GM19023 (cell line): ENCODE measurements around the gene XXYLT1.
"Not testable (repeated sequence)": the region's sequence is repeated elsewhere in the genome, so short reads cannot be mapped to it uniquely, and the experiment has no call there.

Experiments used
- ATAC-seq: cut with Tn5 transposase; IDR thresholded peaks from one replicate; pipeline ENCODE4 v1.9.1; 2021; ENCODE audit warnings: mild to moderate bottlenecking, moderate library complexity; ENCODE audit not compliant: unreplicated experiment

Gene XXYLT1

DNA sequence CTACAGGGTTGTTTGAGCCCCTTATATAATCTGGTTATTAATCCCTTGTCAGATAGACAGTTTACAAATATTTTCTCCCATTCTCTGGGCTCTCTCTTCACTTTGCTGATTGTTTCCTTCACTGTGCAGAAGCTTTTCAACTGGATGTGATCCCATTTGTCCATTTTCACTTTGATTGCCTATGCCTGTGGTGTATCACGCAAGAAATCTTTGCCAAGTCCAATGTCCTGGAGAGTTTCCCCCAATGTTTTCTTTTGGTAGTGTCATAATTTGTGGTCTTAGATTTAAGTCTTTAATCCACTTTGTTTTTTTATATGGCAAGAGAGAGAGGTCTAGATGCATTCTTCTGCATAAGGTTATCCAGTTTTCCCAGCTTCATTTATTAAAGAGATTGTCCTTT, 40.7 kb downstream of the XXYLT1 start:
- no peak for ATAC-seq

DNA sequence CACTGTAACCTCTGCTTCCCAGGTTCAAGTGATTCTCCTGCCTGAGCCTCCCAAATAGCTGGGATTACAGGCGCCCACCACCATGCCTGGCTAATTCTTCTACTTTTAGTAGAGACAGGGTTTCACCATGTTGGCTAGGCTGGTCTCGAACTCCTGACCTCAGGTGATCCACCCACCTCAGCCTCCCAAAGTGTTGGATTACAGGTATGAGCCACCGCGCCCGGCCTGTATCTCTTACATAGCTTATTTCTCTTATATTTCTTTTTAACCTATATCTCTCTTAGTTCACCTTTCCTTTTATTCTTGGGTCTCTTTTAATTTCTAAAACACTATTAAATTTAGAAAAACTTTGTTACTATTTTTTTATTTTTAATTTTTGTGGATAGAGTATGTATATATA, 42.1 kb downstream of the XXYLT1 start:
- ATAC-seq = not testable (repeated sequence)

DNA sequence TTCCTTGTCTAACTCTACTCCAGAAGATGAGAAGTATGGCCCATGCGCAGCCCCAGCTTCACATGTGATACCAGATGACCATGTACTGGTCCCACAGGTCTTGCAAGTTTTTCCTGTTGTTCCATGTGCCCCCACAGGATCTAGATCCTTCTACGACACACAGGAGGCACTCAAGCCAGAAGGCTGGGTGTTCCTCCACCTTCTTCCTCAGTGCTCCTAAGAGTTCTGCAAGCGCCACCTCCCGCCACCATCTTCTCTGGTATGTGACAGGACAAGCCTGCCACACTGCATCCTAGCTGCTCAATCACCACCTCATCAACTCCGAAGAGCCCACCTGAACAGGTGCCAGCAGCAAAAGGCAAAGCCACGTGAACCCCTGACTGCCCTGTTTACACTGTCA, 43.1 kb downstream of the XXYLT1 start:
- no peak for ATAC-seq

DNA sequence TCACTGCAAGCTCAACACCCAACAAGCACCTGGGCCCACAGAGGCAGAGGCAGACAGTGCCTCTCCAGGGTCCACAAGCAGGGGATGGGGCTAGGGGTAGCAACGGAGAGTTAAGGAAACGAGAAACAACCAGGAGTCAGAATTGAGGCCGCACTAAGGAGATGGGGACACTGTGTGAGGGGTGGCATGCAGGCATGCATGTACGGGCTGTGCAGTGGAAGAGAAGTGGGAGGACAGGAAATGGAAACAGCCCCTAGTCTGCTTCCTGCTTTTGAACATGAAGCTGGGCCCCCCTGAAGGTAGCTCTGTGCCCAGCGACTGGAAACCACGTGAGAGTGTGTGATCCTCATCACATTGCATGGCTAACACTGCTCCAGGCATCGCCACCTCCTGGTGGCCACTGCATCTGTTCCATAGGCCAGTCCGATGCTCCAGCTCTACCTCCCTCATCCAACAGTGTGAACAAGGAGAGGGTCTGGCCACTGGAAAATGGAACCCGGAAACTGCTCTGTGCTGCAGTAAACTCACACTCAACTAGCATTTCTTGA, 44.0 kb downstream of the XXYLT1 start:
- no peak for ATAC-seq

DNA sequence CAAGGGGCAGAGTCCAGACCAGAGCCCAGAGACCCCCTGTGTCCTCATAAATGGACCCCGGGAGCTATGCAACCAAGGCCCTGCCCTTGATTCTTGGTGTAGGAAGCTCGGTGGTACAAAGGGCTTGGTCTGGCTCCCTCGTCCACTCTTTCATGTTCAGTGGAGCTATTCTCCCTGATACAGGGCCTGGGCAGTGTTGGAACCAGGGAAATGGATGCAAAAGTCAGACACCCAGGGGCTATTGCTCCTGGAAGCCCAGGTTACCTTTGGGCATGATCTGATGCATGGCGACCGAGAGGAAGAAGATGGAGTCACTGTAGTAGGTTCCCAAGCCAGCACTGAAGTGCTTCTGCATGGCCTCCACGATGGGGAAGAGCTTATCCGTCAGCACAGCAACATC, 44.5 kb downstream of the XXYLT1 start:
- ATAC-seq = no peak

DNA sequence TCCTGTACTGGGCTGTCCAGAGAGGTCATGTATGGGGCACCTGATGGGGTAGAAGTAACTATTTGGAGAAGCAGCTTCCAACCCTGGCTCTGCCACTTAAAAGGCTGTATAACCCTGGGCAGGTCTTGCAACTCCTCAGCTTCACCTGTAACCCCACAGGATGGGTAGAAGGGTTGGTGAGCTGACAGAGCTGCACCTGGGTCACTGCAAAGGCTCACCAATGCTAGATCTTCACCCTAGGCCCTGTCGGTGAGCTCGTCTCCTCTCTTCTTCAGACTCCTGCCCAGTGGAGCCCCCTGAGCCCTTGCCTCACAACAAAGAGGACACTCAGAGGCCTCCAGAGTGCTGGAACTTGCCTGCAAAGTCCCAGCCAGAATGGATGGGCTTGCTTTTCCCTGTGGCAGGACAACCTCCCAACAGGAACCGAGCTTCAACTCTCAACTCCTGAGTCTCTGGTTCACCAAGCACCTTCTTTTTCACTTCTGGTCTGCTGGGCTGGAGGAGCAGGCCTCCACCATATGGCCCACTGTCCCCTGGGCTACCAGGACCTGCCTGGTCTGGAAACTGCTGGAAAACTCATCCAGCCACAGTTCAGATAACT, 45.9 kb downstream of the XXYLT1 start:
- ATAC-seq = no peak

DNA sequence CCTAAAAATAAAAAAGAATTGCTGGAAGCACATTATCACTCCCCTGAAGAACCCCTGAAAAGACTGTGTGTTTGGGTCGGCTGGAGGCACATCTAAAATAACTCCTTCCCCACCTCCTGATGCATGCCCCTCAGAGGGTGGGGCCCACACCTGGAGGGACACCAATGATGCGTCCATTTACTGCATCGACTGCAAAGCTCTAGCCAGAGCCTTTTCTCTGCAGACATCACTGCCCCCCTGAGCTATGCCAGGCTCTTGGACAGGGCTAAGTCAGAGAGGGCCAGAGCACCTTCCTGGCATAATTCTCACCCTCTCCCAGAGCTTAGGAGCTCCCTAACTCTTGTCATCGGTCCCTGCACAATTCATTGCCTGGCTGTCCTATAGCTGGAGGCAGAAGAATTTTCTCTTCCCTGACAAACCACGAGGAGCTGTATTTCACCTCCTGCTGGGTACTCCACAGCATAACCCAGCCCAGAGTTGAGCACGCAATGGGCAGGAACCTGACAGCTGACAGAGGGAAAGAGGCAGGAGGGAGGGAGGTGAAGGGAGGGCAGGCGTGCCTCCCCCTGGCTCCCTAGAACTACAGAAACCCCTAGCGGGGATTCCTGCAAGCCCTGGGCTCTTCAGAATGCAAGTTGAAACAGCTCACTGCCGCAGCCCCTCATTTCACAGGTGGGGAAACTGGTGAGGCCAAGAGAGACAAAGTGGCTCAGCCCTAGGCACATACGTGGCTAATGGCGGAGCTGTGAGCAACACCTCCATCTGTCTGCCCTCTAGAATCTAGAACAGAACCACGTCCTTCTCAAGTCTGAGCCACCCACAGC, 46.6 kb downstream of the XXYLT1 start:
- no peak for ATAC-seq

DNA sequence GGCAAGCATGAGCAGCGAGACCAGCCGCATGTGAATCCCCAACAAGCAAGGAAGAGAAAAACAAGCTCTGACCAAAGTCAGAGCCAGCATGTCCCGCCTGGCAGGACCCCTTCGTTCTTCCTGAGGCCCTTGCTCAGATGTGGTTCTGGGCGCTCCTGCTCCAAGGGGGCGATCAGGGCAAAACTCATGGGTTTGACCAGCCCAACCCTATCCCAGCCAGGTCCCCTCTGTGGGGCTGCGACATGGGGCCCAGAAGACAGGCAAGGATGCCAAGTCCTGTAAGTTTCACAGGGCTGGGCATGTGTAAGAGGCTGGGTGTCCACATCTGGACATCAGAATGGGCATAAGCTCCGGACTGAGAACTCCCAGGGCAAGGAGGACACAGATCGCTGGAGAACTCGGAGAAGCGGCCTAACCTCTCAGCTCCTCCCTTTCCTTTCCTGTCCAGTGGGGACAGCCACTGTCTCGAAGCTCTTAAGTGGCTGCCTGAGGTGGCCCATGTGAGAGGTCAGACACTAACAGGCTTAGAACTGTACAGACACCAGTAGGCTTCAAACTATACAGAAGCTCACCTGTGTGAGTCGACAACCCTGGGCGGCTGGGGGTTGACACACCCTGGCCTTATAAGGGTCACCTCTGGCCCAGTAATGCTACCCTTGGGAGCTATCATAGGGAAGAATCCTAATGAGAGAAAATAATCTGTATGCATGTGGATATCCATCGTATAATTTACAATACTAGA, 48.9 kb downstream of the XXYLT1 start:
- ATAC-seq = no peak

DNA sequence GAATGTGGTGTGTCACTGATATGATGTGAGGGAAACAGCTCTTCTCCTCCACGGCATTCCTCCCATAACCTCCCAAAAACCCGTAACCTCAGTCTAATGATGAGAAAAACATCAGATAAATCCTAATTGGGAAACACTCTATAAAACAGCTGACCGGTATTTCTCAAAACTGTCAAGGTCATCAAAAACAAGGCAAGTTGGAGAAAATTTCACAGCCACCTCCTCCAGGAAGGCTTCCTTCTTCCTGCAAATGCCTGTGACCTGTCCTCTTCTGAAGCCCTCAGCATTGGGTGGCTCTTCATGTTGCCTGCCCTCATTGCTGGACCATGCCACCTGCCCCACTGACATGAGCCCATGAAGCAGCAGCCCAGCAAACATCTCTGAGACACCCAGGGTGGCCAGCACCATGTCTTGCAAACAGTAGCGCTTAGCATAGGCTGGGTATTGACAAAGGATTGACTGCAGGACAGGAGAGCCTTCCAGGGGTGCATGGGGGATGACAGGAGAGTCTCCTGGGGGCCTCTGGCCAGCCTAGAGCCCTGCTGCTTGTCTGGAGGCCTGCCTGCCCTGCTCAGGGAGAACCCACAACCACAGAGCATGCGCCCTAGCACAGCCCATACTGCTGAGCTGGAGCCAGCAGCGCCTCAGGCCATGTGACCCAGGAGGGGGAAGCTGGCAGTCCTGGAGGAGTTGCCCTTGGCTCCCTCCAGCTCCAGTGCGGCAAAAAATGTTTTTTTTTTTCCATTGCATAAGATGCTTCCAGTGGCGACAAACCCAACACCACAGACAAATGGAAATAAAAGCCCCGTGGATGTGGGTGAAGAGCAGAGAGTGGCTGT, 49.7 kb downstream of the XXYLT1 start:
- ATAC-seq = no peak

DNA sequence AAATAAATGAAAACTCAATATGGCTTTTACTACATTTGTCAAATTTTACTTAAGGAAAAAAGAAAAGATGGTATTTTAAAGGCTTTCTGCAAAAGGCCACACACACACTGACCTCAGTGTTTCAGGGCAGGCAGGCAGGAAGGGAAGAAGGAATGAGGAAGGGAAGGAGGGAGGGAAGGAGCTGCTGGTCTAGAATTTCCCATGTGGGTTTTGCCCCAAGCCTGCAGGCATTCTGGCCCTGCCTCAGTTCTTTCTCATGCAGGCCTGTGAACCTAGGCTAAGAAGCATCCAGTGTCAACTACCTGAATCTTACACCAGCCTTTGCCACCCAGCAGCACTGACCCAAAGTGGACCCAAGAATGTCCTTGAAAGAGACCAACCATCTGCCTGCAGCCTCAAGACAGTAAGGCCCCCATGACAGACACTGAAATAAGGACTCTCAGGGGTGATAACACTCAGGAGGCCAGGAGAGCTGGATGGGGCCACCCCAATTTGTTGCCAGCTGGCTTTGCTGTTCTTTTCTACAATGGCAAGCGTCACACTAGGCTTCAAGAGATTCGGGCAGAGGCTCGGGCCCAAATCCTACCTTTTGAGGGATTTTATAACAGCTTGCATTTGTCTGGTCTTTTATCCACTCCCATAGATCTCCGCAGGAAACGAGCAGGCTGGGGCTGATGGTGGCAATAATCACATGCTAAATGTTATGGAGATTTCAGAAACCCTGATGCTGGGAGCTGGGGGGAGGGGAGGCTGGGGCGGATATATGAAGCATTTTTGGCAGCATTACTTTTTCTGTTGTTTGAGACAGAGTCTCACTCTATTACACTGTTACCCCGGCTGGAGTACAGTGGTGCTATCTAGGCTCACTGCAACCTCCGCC, 51.4 kb downstream of the XXYLT1 start:
- ATAC-seq = no peak

DNA sequence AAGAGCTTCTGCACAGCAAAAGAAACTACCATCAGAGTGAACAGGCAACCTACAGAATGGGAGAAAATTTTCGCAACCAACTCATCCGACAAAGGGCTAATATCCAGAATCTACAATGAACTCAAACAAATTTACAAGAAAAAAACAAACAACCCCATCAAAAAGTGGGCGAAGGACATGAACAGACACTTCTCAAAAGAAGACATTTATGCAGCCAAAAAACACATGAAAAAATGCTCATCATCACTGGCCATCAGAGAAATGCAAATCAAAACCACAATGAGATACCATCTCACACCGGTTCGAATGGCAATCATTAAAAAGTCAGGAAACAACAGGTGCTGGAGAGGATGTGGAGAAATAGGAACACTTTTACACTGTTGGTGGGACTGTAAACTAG, 52.6 kb downstream of the XXYLT1 start:
- not testable (repeated sequence) for ATAC-seq

DNA sequence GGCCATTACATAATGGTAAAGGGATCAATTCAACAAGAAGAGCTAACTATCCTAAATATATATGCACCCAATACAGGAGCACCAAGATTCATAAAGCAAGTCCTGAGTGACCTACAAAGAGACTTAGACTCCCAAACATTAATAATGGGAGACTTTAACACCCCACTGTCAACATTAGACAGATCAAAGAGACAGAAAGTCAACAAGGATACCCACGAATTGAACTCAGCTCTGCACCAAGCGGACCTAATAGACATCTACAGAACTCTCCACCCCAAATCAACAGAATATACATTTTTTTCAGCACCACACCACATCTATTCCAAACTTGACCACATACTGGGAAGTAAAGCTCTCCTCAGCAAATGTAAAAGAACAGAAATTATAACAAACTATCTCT, 55.4 kb downstream of the XXYLT1 start:
- not testable (repeated sequence) for ATAC-seq

DNA sequence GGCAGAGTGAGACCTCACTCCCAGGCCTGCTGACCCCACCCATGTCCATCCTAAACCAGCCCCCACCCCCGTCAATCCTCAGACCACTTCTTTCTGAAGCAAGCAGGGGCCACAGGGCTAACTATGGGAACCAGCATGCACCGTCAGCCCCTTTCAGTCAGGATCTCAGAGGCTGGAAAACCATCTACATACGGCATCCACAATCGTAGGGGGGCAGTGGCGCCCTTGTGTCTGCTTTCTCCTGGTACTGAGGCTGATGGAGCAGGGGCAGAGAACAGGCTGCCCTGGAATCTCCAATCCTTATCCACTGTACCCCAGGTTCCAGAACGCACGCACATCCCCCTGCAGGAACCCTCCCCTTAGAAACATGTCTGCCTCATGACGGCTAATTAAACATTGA, 56.6 kb downstream of the XXYLT1 start:
- no peak for ATAC-seq

DNA sequence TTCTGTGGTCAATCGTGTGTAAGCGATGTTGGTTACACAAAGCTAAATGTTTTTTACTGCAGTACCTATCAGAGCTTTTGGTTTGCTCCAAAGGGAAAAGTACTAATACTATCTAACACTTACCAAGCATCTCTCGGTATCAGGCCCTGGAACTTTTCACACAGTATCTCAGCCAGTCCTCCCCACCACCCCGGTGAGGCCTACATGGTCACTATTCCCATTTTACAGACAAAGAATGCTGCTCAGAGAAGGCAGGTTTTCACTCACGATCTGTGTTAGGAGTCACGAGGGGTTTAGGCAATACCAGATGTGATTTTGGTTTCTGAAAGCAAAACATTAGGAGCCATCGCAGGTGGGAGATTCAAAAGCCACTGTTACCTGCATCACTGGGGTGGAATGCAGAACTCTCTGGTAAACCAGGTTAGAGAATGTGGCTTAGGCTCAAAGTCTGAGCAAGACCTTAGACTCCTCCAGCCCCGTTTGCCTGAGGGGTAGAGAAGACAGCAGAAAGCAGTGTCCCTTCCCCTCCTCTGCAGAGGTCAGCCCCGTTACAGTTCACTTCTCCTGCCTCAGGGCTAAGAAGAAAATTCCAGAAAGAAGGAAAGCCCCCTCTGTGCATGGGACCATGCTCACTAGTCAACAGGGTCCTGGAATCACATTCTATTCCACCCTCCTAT, 57.2 kb downstream of the XXYLT1 start:
- ATAC-seq = no peak

DNA sequence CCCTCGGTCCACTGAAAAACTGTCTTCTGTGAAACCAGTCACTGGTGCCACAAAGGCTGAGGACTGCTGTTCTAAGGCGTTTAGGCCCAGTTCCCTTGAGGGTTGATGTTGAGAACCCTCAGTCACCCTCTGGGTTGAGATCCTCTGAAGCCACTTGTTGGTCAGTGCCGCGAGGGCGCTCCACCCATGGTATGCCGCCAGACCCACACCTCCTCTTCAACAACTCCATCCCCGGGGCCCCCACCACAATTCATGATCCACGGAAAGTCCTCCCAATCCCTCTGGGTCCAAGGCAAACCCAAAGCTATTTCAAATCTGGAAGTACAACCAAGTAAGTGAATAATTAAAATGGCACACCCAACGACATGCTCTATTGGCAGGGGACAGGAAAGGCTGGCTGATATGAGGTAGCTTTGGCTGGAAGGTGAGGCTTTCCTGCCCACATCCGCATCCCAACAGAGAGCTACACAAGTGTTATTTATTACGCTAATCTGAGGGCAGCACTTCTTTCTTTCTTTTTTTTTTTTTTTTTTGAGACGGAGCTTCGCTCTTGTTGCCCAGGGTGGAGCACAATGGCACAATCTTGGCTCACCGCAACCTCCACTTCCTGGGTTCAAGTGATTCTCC, 58.1 kb downstream of the XXYLT1 start:
- ATAC-seq = no peak

DNA sequence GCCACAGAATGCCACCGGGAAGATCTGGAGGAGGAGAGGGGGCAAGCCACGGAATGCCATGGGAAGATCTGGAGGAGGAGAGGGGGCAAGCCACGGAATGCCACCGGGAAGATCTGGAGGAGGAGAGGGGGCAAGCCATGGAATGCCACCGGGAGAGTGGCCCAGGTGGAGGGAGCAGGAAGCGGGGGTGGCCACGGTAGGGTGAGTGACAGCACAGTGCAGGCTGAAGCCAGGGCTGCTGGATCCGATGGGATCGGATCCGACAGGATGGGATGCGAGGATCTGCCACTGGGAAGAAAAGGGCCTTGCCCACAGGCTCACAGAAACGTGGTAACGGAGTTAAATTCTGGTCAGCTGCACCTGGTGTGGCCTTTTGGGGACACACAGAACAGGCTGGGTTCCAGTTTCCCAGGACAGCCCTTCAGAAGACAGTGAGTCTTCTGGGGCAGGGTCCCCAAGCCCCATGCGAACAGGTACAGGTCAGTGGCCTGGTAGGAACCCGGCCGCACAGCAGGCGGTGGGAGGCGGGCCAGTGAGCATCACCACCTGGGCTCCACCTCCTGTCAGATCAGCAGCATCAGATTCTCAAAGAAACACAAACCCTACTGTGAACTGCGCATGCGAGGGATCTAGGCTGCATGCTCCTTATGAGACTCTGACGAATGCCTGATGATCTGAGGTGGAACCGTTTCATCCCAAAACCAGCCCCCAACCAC, 58.8 kb downstream of the XXYLT1 start:
- no peak for ATAC-seq

DNA sequence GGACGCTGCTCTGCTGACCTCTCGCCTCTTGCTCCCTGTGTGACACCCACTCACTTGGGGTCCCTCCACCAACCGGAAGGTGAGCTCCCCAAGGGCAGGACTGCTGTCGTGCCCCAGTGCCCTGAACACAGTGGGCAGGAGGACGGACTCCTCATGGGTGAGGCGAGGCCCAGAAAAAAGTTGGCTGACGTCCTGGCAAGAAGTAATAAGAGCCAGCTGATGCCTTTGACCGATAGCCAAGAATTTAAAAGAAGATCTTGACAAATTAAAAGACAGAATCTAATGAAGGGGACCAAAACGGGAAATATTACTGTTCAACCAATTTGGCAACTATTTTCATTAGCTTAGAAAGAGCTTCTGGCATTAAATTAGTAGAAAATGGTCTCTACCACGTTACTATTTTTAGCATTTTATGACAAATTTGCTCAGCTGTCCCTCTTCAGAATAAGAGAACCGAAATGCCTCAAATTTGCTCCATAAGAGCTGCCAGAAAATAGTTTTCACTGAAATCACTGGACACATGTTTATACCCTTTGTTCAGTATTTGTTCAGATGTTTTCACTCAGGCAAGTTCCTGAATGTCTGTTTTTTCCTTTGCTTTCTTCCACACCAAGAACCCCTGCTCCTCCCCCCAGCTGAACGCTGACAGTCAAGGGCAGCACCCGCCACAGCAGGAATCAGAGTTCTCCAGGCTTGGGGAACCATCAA, 60.5 kb downstream of the XXYLT1 start:
- no peak for ATAC-seq
